ENCODE results near the gene LRRC37B.
"Not testable (repeated sequence)": the region's sequence is repeated elsewhere in the genome, so short reads cannot be mapped to it uniquely, and the experiment has no call there.

The LRRC37B gene

GRCh38 chr17:32086833-32087232 lies 79.7 kb downstream of the LRRC37B start:
- not testable (repeated sequence) for DNase-seq (ENCODE audit: low read depth, low spot score)

GRCh38 chr17:32092062-32092461 lies 84.9 kb downstream of the LRRC37B start:
- DNase-seq (ENCODE audit: low read depth, low spot score), result not testable (repeated sequence)

GRCh38 chr17:32099686-32100085 lies 92.5 kb downstream of the LRRC37B start:
- DNase-seq (ENCODE audit: low read depth, low spot score), result no peak

- not testable (repeated sequence) for DNase-seq (ENCODE audit: low read depth, low spot score)
Observed at GRCh38 chr17:32100323-32100722, 93.1 kb downstream of the LRRC37B start.

- peak; percentile 34 for DNase-seq (ENCODE audit: low read depth, low spot score)
Observed at GRCh38 chr17:32100971-32101631, 93.9 kb downstream of the LRRC37B start.

- no peak for DNase-seq (ENCODE audit: low read depth, low spot score)
Observed at GRCh38 chr17:32102172-32102571, 95.0 kb downstream of the LRRC37B start.

GRCh38 chr17:32102646-32103186 lies 95.5 kb downstream of the LRRC37B start:
- no peak for DNase-seq (ENCODE audit: low read depth, low spot score)
